Peyer's patch (tissue), 4 donors: ENCODE results near the gene FAM228B.

Experiments
- CTCF ChIP-seq, 6 experiments: fragments of 450-650 bp in 4 of 6; fragments of 200-600 bp in 2 of 6; sonication (generic) in 1 of 6; IDR thresholded peaks; one replicate each; pipeline ENCODE4 v1.5.1; 2017 to 2019; ENCODE audit warnings: antibody characterized with exemption in 6 of 6, mild to moderate bottlenecking in 3 of 6, moderate library complexity in 1 of 6
- POLR2A ChIP-seq, 2 donors: fragments of 450-650 bp; IDR thresholded peaks; one replicate each; pipeline ENCODE4 v1.5.1; 2017; ENCODE audit warnings: antibody characterized with exemption in 2 of 2, mild to moderate bottlenecking in 2 of 2, moderate library complexity in 2 of 2

GRCh38 chr2:24121066-24121465 lies 2.2 kb upstream of the FAM228B start:
- TF ChIP-seq CTCF (IDR thresholded peaks at IDR 0.05) (no peak), POLR2A (IDR thresholded peaks at IDR 0.05) (no peak)
